Stimulated activated CD8-positive, alpha-beta memory T cell treated with anti-CD3 and anti-CD28 coated beads, Interleukin-2, amount 100 ng/mL, for 1 hour (primary cell): Measurements from ENCODE around the gene WDFY2.

ENCODE experiments used
- DNase-seq, 2 donors: peaks; one replicate each; pipeline ENCODE4 v3.0.0-alpha.2; 2020; ENCODE audit warnings: low read depth in 2 of 2

The WDFY2 gene

DNA sequence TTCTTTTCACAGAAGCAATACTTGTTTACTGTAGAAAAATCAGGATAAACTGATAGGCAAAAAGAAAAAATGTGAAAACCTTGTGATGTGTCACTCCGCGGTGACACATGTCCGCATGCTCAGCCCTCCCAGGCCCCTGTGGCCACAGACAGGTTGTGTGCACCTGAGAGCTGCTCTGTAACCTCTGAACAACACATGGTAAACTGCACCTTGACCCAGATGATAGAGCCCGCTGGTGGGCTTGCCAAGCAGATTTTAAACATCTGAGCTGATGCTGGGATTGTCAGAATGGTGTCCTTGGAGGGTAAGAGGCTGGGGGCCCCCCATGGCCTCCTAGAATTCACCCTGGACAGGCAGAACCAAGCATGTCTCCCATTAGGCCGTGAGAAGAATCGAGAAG, 185.9 kb downstream of the WDFY2 start:
- DNase-seq: no peak

DNA sequence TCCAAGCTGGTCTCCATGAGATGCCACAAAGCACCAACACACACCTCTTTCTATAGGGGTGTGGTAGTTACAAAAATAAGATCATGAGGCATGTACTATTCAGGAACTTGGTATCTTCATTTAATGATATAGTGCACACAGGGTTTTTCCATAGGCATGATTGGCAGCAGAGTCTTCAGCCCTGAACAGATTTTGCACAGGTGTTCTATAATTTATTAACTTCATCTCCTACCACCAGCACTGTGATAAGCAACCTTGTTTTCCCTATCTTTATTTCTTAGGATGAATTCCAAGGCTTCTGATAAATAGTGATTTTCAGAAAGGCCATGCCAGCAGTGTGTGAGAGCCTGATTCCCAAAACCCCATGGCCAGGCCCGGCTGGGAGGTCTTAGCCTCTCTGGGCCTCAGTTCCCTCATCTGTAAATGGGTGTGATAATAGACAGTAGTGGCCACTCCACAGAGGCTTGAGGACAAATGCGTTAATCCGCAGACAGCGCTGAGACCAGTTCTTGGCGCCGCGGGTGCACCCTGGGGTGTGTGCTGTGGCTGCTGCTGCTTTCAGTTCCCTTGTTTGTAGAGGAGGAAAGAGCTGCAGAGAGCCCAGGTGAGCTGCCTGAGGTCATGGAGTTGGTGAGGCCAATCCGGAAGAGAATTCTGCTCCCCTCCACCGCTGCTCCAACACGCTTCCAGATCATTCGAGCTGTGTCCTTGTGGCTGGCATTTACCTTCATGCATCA, 186.6 kb downstream of the WDFY2 start:
- DNase-seq: no peak

GRCh38 chr13:51771418-51772104, 187.3 kb downstream of the WDFY2 start:
- no peak for DNase-seq

GRCh38 chr13:51772105-51772455, 187.8 kb downstream of the WDFY2 start:
- no peak for DNase-seq

DNA sequence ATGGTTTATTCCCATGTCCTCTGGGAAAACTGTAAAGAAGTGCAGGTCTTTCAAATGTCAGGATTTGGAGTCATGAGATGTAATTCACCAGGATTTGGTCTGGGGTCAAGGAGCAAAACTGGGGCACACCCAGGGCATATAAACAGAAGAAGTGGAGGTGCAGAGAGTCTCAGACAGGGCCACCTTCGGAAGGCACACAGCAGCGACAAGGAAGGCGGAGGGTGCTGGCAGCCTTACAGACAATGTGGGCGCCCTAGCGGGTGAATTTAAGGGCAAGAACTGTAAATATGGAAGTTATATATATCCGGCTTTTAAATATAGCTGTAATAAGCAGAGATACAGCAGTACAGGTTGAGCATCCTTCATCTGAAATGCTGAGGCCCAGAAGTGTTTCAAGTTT, 188.5 kb downstream of the WDFY2 start:
- no peak for DNase-seq

GRCh38 chr13:51773515-51773914, 189.3 kb downstream of the WDFY2 start:
- no peak for DNase-seq

- no peak for DNase-seq
These were observed 191.9 kb downstream of the WDFY2 start for GRCh38 chr13:51776179-51776578.

GRCh38 chr13:51777921-51778320, 193.7 kb downstream of the WDFY2 start:
- no peak for DNase-seq

GRCh38 chr13:51778392-51778791, 194.1 kb downstream of the WDFY2 start:
- no peak for DNase-seq

DNA sequence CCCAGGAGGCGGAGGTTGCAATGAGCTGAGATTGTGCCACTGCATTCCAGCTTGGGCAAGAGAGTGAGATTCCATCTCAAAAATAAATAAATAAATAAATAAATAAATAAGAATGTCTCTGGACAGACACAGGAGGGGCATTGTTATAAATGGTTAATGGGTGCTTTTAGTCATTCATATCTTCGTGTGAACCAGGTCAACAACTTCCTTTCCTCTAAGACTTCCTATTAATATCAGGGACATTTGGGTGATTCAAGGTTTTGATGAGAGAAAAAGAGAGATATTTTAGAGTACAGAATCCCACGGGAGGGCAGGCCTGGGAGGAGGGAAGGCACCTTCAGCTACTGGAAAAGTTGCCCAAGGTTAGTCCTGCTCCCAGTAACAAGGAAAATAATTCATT, 195.8 kb downstream of the WDFY2 start:
- DNase-seq: no peak

- no peak for DNase-seq
These were observed 197.2 kb downstream of the WDFY2 start for GRCh38 chr13:51781246-51782022.

DNA sequence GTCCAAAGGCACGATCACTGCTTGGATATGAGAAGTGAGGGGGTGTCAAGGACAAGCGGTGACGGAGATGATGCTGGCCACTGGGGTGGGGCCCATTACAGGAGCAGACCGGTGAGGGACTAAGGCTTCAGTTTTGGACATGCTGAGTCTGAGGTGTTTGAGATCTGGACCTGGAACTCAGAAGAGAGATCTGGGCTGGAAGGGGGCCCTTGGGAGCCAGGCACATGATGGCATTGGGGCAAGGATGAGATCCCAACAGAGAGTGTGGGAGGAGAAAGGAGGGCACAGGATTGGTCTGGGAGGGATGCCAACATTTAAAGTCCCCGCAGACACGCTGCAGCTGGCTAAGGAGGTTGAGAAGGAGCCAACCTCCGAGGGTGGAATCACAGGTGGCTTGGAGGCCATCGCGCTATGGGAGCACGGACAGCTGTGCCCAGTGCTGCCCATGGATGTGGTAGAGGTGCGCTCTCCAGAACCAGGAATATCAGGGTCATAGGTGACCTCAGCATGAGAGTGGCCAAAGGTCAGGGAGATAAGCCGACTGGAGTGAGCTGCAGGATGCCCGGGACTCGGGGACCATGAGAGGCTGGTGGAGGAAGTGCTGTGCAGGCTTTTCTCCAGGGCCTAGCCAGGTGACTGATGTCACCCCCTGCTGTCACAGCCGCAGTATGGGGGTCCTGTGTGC, 197.9 kb downstream of the WDFY2 start:
- no peak for DNase-seq

GRCh38 chr13:51783428-51784094, 199.3 kb downstream of the WDFY2 start:
- no peak for DNase-seq

DNA sequence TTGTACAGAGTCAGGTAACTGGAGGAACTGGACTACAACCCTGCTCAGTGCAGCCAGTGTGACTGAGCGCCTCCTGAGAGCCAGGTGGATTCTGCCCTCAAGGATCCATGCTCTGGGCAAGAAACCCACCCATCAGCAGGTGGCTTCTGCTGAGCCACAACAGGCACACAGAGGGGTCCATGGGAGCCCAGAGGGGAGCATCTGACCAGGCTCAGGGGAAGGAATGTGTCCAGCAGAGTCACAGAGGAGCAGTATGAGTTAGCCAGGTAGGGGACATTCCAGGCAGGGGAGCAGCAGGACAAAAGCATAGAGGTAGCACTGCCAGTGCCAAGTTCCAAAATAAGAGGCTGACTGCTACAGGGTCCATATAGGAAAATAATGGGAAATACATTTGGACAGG, 199.8 kb downstream of the WDFY2 start:
- DNase-seq: no peak

DNA sequence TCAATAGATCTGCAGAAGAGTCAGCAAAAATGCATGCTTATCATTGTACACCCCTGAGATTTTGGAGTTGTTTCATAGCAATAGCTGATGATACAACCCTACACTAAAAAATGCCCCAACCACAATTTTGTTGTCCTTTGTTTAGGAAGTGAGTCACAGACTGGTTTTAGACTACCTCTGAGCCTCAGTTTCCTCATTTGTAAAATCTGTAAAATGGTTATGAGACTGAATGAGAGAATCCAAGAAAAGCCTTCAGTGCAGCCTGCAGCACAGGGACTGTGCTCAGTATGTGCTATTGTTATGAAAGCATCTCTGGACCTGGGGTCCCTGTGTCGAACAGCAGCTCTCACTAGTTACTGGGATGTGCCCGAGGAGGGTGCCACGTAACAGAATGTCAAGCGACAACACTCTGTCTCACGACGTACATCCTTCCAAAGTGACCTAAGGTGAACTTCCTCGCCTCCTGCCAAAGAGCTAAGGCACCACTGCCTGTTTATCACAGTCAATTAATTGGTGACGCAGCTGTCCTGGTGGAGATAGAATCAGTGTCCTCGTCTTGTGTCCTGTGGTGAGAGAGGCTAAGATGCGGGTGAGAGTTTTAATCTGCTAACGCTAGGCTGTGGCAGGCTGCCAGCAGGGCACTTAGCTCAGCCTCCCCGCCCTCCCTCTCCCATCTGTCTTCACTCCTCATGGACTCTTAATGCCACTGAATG, 201.6 kb downstream of the WDFY2 start:
- DNase-seq: no peak

- DNase-seq: no peak
These were observed 202.4 kb downstream of the WDFY2 start for GRCh38 chr13:51786425-51787265.

DNA sequence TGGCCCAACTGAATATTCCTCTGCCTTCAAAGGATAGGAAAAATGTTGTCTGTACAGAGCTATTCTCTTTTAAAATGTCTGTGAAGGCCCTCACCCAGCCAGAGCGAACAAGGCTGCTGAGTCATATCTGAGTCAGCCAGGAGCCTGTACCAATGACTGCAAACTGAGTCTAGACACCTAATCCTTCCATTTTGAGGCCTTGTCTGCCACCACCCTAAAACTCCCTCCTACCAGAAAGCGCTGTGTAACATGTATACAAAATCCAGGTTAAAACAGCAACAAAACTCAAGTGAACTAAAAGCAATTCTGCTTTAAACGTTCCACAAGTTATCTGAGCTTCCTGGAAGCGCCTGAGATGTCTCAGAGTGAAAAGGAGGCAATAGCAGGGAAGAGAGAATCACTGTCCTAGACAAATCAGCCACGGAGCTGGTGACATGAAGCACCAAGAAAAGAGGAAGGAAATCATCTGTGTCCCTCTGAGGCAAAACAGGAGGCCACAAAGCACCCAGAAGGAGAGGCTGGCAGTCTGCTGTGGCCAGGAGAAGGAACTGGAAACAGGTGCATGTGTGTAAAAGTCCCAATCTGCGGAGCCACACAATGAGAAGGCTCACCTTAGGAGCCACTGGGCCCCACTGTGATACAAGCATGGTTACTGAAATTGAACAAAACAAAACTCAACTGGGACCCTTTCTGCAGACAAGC, 209.5 kb downstream of the WDFY2 start:
- DNase-seq: no peak

DNA sequence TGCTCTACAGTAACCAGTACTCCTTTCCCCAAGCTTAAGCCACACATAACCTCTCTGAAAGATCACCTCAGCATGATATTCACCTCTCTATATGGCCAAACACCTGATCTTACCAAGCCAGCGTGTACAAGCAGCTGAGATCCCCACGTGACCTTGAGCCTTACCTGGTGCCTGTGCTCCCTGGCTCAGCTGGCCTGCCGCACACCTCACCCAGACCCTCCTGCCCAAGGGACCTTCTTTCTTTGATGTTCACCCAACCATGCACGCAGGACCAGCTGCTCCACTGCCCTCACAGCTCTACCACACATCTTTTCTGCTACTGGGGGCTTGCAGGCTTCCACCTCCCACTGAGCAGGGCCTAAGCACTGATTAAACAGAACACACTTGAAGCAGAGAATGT, 210.7 kb downstream of the WDFY2 start:
- no peak for DNase-seq

- DNase-seq: no peak
These were observed 211.2 kb downstream of the WDFY2 start for GRCh38 chr13:51795419-51795818.

GRCh38 chr13:51796546-51796945, 212.3 kb downstream of the WDFY2 start:
- DNase-seq: no peak
